22Rv1 (cell line): ENCODE data around the gene CLCN3.
A peak's percentile ranks its signal among the peaks of the same experiment; 100 is the strongest.

ENCODE experiments used
- H3K27ac ChIP-seq: fragments of 450-650 bp; 2 replicates; pipeline ENCODE4 v1.5.1; 2017
- ZFX ChIP-seq: fragments of 450-650 bp; IDR thresholded peaks from 2 replicates; pipeline ENCODE4 v1.6.1; 2017; ENCODE audit warnings: antibody characterized with exemption, borderline replicate concordance
- TF ChIP-seq, protein P1 (sequence below): fragments of 450-650 bp; IDR thresholded peaks from 2 replicates; pipeline ENCODE4 v1.5.1; 2017; ENCODE audit warnings: mild to moderate bottlenecking

The CLCN3 gene

DNA sequence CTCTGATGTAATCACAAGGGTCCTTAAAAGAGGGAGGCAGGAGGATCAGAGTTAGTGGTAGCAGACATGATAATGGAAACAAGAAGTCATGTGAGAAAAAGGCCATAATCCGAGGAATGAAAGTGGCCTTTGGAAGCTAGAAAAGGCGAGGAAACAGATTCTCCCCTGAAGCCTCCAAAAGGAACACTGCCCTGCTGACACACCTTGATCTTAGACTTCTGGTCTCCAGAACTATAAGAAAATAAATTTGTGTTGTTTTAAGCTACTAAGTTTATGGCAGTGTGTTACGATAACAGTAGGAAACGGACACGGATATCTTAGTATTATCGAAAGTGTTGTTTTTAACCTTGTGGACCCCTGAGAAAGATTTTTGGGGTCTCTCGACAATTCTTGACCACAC lies 24.4 kb downstream of the CLCN3 start:
- TF ChIP-seq, protein P1, sequence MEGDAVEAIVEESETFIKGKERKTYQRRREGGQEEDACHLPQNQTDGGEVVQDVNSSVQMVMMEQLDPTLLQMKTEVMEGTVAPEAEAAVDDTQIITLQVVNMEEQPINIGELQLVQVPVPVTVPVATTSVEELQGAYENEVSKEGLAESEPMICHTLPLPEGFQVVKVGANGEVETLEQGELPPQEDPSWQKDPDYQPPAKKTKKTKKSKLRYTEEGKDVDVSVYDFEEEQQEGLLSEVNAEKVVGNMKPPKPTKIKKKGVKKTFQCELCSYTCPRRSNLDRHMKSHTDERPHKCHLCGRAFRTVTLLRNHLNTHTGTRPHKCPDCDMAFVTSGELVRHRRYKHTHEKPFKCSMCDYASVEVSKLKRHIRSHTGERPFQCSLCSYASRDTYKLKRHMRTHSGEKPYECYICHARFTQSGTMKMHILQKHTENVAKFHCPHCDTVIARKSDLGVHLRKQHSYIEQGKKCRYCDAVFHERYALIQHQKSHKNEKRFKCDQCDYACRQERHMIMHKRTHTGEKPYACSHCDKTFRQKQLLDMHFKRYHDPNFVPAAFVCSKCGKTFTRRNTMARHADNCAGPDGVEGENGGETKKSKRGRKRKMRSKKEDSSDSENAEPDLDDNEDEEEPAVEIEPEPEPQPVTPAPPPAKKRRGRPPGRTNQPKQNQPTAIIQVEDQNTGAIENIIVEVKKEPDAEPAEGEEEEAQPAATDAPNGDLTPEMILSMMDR: no peak
- TF ChIP-seq ZFX: no peak
- H3K27ac ChIP-seq: no peak overlapping the region

DNA sequence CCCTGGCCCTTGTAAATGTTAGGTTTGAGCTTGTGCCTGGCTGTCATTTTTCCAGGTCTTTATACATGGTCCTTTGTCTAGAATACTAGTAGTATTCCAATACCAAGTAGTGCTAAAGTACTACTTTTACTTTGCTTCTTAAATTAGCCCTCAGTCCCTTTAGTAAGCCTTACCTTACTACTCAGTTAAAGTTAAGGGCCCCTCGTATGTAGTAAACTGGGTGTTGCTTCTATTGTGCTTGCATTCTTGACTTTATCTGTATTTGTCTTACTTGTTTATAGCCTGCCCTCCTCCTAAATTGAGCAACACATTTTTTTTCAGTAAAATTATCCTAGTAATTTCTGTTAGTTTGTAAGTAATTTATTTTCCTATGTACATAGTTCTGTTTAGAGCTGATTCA lies 25.2 kb downstream of the CLCN3 start:
- no peak overlapping the region for H3K27ac ChIP-seq
- TF ChIP-seq, protein P1: no peak
- TF ChIP-seq ZFX: no peak

DNA sequence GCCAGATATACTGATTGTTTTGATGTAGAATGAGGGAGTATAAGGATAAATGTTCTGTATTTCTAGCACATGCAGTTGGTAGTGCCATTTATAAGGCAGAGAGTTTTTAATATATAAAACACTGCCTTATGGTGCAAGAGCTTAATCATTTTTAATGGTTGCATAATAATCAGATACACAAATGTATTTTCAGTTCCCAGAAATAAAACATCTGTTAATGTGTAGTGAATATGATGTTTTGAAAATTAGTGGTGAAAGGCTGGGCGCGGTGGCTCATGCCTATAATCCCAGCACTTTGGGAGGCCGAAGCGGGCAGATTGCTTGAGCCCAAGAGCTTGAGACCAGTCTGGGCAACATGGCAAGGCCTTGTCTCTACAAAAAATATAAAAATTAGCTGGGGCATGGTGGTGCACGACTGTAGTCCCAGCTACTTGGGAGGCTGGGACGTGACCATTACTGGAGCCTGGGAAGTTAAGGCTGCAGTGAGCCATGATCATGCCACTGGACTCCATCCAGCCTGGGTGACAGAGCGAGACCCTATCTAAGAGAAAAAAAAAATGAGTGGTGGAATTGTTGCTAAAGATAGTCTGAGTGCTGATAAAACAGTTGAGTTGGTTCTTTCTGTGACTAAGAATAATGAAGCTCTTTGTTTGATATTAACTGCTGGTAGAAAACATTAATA lies 29.3 kb downstream of the CLCN3 start:
- TF ChIP-seq, protein P1: no peak
- no peak for TF ChIP-seq ZFX
- H3K27ac ChIP-seq: peak overlapping the region; percentile 65

DNA sequence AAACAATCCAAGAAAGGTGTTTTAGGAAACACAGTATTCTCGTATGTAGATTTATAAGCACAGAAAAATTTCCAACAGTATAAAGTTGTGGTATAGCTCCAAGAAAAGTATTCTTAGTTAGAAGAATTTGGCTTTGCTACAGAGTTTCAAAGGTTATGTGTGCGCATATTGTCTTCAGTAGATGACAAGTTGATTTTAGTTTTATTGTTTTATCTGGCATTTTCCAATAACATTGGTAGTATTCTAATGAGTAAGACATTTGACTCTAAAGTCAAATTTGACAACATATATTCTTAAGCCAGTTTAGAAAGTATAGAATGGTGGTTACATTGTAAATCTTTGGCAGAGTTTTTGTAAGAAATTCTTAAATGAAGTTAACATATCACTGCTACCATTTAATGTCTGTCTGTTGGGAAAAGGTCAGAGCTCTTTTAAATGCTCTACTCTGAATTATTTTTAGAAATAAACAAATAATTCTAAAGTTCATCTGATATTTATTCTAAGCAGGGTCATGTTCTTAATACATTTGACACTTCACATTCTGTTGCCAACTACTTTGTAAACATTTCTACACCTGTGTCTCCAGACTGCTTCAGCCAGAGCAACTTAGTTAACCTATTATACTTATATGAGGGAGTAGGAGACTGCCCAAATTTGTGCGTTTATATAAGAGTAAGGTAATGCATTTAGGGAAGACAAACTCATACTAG lies 30.0 kb downstream of the CLCN3 start:
- no peak for TF ChIP-seq ZFX
- TF ChIP-seq, protein P1: no peak
- H3K27ac ChIP-seq: peak overlapping the region; percentile 65

DNA sequence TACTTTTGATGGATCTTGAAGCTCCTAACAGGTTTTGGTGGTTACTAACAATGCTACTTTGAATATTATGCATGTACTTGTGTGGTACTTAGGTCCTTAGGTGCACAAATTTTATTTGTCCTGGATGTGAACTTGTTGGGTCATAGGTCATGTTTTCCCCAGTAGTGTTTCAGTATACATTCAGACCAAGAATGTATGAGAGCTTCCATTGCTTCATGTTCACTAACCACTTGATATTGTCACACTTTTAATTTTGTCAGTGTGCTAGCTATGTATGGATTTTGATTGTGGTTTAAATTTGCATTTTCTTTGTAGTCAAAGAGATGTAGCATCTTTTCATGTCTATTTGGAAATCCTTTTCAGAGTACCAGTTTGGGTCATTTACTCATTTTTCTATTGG lies 32.2 kb downstream of the CLCN3 start:
- TF ChIP-seq ZFX: no peak
- TF ChIP-seq, protein P1: no peak
- no peak overlapping the region for H3K27ac ChIP-seq

DNA sequence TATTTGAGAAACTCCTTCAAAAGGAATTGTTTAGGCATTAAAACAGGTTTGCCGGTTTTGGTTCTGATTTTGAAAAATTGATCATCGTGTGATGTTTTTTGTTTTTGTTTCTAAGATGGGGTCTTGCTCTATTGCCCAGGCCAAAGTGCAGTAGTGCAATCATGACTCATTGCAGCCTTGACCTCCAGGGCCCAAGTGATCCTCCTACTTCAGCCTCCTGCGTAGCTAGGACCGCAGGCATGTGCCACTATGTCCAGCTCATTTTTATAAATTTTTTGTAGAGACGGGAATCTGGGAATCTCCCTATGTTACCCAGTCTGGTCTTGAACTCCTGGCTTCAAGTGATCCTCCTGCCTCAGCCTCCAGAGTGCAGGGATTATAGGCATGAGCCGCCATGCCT lies 35.0 kb downstream of the CLCN3 start:
- H3K27ac ChIP-seq: no peak overlapping the region
- TF ChIP-seq, protein P1: no peak
- no peak for TF ChIP-seq ZFX

DNA sequence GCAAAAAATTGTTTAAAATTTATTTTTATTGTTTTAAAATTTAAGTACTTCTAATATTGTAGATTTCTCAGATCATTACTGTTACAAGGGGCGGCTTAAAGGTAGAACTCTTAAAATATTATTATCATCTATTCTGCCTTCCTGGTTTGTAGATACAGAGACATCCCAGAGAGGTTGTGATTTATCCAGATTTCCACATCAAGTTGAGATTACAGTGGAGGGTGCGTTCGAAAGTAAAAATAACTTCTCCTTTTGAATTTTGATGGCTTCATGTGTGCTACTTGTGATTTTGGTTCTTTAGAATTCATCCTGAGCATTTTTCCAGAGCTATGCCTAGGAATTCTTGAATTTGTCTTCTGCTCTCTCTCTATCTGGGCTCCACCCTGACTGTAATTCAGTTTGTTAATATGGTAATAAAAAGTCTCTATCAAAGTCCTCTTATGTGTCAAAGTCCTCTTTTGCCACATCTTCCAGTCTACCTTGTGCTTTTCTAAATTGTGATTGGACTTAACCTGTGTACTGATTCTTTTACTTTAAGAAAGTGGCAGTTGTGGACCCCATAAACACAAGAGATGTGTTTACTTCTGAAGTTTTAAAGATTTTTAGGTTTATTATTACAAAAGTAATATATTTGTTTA lies 37.2 kb downstream of the CLCN3 start:
- peak overlapping the region; percentile 94 for H3K27ac ChIP-seq

More for the DNA sequence above, 37.2 kb downstream of the CLCN3 start:
- TF ChIP-seq ZFX: no peak
- TF ChIP-seq, protein P1: no peak
